Measurements from ENCODE around the gene SORCS2. TPM values are rescaled to one million over a fixed set of nuclear protein-coding genes. Genes with fewer than 3 reads are reported as not detected.

Gene SORCS2
- total and polyA plus RNA-seq, 2 of the 4 experiments (the other 2 are of a cell fraction), result 0.36 to 0.62 TPM

DNA sequence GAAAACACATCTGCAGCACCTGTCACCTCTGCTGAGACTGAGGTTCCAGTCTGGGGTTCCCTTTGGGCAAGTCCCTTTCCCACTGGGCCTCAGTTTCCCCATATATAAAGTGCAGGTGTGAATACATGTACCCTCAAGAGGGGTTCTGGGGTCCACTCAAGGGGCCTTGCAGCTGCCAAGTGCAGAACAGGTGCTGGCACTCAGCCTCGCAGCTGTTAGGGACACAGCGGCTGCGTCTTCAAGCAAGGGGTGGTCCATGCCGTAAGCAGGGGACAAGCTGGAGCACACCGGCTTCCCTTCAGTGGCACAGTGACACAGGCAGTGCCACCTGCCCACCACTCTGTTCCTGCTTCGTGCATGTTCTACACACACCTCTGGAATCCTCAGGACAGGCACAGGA, 329.3 kb downstream of the SORCS2 start:
- H2AK9ac ChIP-seq (replicated peaks; ENCODE audit: low read depth, low read length, poor library complexity), result no peak overlapping the region
- H3K27me3 ChIP-seq (ENCODE audit: control insufficient read depth, insufficient read depth, low read length), result peaks cover 78% of the 10 kb centered on the region
- no peak overlapping the region for H3K14ac ChIP-seq (replicated peaks; ENCODE audit: low read depth, low read length)
- H3K9me1 ChIP-seq (ENCODE audit: insufficient read depth, low read length), result no peaks in the 10 kb centered on the region
- H3K4me1 ChIP-seq (ENCODE audit: control insufficient read depth, insufficient read depth, low read length), result no peaks in the 10 kb centered on the region
- H3K23ac ChIP-seq (ENCODE audit: low read depth, low read length), result no peak overlapping the region
- H3K4me3 ChIP-seq (ENCODE audit: insufficient read depth, low read depth, low read length), result no peak overlapping the region
- no peaks in the 10 kb centered on the region for H3K9me3 ChIP-seq (ENCODE audit: control insufficient read depth, insufficient read depth, low read length)
- DNase-seq (no peak), ATAC-seq (ENCODE audit: low read depth) (no peak)
- H2BK15ac ChIP-seq (ENCODE audit: low read depth, low read length), result no peak overlapping the region
- H2BK20ac ChIP-seq (ENCODE audit: low read depth, low read length), result no peak overlapping the region
- H3K79me1 ChIP-seq (ENCODE audit: low read depth in 1 of 2, low read length in 2 of 2), result no peaks in the 10 kb centered on the region
- no peak overlapping the region for H4K91ac ChIP-seq (ENCODE audit: insufficient read depth, low read depth, low read length)
- no peak overlapping the region for H3K56ac ChIP-seq (ENCODE audit: extremely low read depth, insufficient read depth, low read length)
- POLR2A ChIA-PET (ENCODE audit: unreplicated experiment), result no interaction called here
- no peaks in the 10 kb centered on the region for H3K36me3 ChIP-seq (ENCODE audit: control insufficient read depth, insufficient read depth, low read length)
- no peak overlapping the region for H3K9ac ChIP-seq (ENCODE audit: low read depth, low read length)
- H4K20me1 ChIP-seq (ENCODE audit: insufficient read depth, low read length), result no peaks in the 10 kb centered on the region
- WGBS, 2 experiments (ENCODE audit: extremely low coverage in 2 of 2, insufficient read length in 1 of 2), result 70% methylated on average over 2 of the region's 6 CpGs; no CpG with 5 or more reads in 1 of the 2 experiments
- no TSS peak for BruUV-seq (replicated peaks)
- no peak overlapping the region for H2BK5ac ChIP-seq (ENCODE audit: low read depth, low read length, poor library complexity, severe bottlenecking)
- dilution Hi-C loops (cut with HindIII; ENCODE audit: low sequenced_read_pairs, unreplicated experiment), result no loop called here
- no peak overlapping the region for H3K27ac ChIP-seq (ENCODE audit: insufficient read depth, low read length)
- H3K4me2 ChIP-seq (ENCODE audit: low read depth, low read length), result no peak overlapping the region
- no peak overlapping the region for H2AK5ac ChIP-seq (ENCODE audit: low read depth, low read length)
- CTCF ChIA-PET, result no interaction called here
- H4K8ac ChIP-seq (ENCODE audit: low read depth in 2 of 2, low read length in 2 of 2), result no peak overlapping the region
- H4K5ac ChIP-seq (ENCODE audit: low read depth, low read length), result no peak overlapping the region
- H3K18ac ChIP-seq (ENCODE audit: low read depth, low read length), result no peak overlapping the region
- in situ Hi-C loops (cut with MboI; ENCODE audit: low sequenced_read_pairs), result no loop called here
- intact Hi-C loops (cut with micrococcal nuclease), result no loop called here
- TF ChIP-seq RAD21 (IDR thresholded peaks at IDR 0.05; ENCODE audit: low read length) (no peak), FOS (IDR thresholded peaks at IDR 0.05; ENCODE audit: low read depth, low read length) (no peak), RCOR1 (IDR thresholded peaks at IDR 0.05; ENCODE audit: insufficient replicate concordance, low read length) (no peak), MXI1 (IDR thresholded peaks at IDR 0.05; ENCODE audit: borderline replicate concordance, low read depth, low read length) (no peak), POLR2A (IDR thresholded peaks at IDR 0.05; ENCODE audit: low read depth, low read length) (no peak), NFE2L2 (IDR thresholded peaks at IDR 0.05; ENCODE audit: low read depth, low read length) (no peak), BHLHE40 (IDR thresholded peaks at IDR 0.05; ENCODE audit: low read depth, low read length) (no peak)
- no peak overlapping the region for H2BK120ac ChIP-seq (ENCODE audit: low read depth, low read length)
- H2AFZ ChIP-seq (replicated peaks; ENCODE audit: low read length, poor library complexity), result no peak overlapping the region
- H3K4ac ChIP-seq (ENCODE audit: low read depth, low read length), result no peak overlapping the region
